Activated T-cell treated with anti-CD3 and anti-CD28 coated beads, Interleukin-2, amount 50 U/mL, for 1 hour (primary cell): ENCODE measurements around the gene CNTN5.

ENCODE experiments used
- DNase-seq: peaks from one replicate; pipeline ENCODE4 v3.0.0-alpha.2; 2020

CNTN5 gene

GRCh38 chr11:100141201-100141600 lies 1120.5 kb downstream of the CNTN5 start:
- no peak for DNase-seq

GRCh38 chr11:100151944-100152343 lies 1131.2 kb downstream of the CNTN5 start:
- no peak for DNase-seq

GRCh38 chr11:100152766-100153165 lies 1132.0 kb downstream of the CNTN5 start:
- DNase-seq: no peak

GRCh38 chr11:100163471-100163870 lies 1142.7 kb downstream of the CNTN5 start:
- no peak for DNase-seq

GRCh38 chr11:100174881-100175280 lies 1154.1 kb downstream of the CNTN5 start:
- DNase-seq: no peak

- DNase-seq: no peak
These were observed 1155.7 kb downstream of the CNTN5 start for GRCh38 chr11:100176456-100176855.

GRCh38 chr11:100177651-100178050 lies 1156.9 kb downstream of the CNTN5 start:
- no peak for DNase-seq

- DNase-seq: no peak
These were observed 1161.6 kb downstream of the CNTN5 start for GRCh38 chr11:100182350-100182749.

- no peak for DNase-seq
These were observed 1162.2 kb downstream of the CNTN5 start for GRCh38 chr11:100182927-100183326.

GRCh38 chr11:100185588-100185987 lies 1164.8 kb downstream of the CNTN5 start:
- DNase-seq: no peak

- DNase-seq: no peak
These were observed 1167.5 kb downstream of the CNTN5 start for GRCh38 chr11:100188137-100188783.

- no peak for DNase-seq
These were observed 1169.6 kb downstream of the CNTN5 start for GRCh38 chr11:100190395-100190794.

- no peak for DNase-seq
These were observed 1171.4 kb downstream of the CNTN5 start for GRCh38 chr11:100192181-100192580.

- no peak for DNase-seq
These were observed 1183.0 kb downstream of the CNTN5 start for GRCh38 chr11:100203789-100204188.

- no peak for DNase-seq
These were observed 1185.2 kb downstream of the CNTN5 start for GRCh38 chr11:100205926-100206325.

GRCh38 chr11:100208207-100208606 lies 1187.5 kb downstream of the CNTN5 start:
- DNase-seq: no peak

GRCh38 chr11:100214791-100215190 lies 1194.0 kb downstream of the CNTN5 start:
- no peak for DNase-seq

- DNase-seq: no peak
These were observed 1200.1 kb downstream of the CNTN5 start for GRCh38 chr11:100220801-100221200.

GRCh38 chr11:100221791-100222190 lies 1201.0 kb downstream of the CNTN5 start:
- no peak for DNase-seq

GRCh38 chr11:100224541-100225034 lies 1203.8 kb downstream of the CNTN5 start:
- DNase-seq: no peak

- DNase-seq: no peak
These were observed 1208.3 kb downstream of the CNTN5 start for GRCh38 chr11:100229086-100229485.

- no peak for DNase-seq
These were observed 1211.3 kb downstream of the CNTN5 start for GRCh38 chr11:100232006-100232405.

- DNase-seq: no peak
These were observed 1214.3 kb downstream of the CNTN5 start for GRCh38 chr11:100235085-100235484.

- DNase-seq: no peak
These were observed 1219.3 kb downstream of the CNTN5 start for GRCh38 chr11:100240025-100240539.

GRCh38 chr11:100247704-100248103 lies 1227.0 kb downstream of the CNTN5 start:
- no peak for DNase-seq
